HL-60 (cell line): Measurements from ENCODE around the gene C9orf153.

Experiments
- CTCF ChIP-seq: IDR thresholded peaks from one replicate; pipeline ENCODE4 v1.5.1; 2011; ENCODE audit warnings: low read length, control low read depth, inconsistent platforms; ENCODE audit not compliant: insufficient read depth
- GABPA ChIP-seq: IDR thresholded peaks from 2 replicates; pipeline ENCODE4 v1.6.1; 2012; ENCODE audit warnings: low read depth
- POLR2AphosphoS5 ChIP-seq: IDR thresholded peaks from 2 replicates; pipeline ENCODE4 v1.6.1; 2012; ENCODE audit warnings: low read depth
- REST ChIP-seq: IDR thresholded peaks from 2 replicates; pipeline ENCODE4 v1.6.1; 2012; ENCODE audit warnings: low read depth; ENCODE audit not compliant: insufficient replicate concordance
- SPI1 ChIP-seq: IDR thresholded peaks from 2 replicates; pipeline ENCODE4 v1.6.1; 2012; ENCODE audit warnings: low read depth, mild to moderate bottlenecking, borderline replicate concordance

GRCh38 chr9:86183229-86184137 lies 76.0 kb downstream of the C9orf153 start:
- TF ChIP-seq POLR2AphosphoS5: no peak
- no peak for TF ChIP-seq GABPA
- no peak for TF ChIP-seq CTCF
- no peak for TF ChIP-seq REST
- no peak for TF ChIP-seq SPI1
